HPDE6-E6E7 (cell line): ENCODE measurements around the gene ABR.

Experiments
- DNase-seq: peaks from one replicate; pipeline ENCODE4 v3.0.0; 2011; ENCODE audit warnings: missing footprints; ENCODE audit errors: extremely low spot score

Gene ABR

GRCh38 chr17:1179818-1180742 lies at the start of gene ABR:
Gene ABR, minus strand, starts transcription at chr17:1179981. Its CDS starts 254 bp downstream, at chr17:1179727.
- DNase-seq = no peak

- DNase-seq = no peak
Observed at GRCh38 chr17:1229349-1229899, 49.6 kb upstream of the ABR start.

GRCh38 chr17:1228781-1229348 lies 49.1 kb upstream of the ABR start:
- DNase-seq = no peak

GRCh38 chr17:1227917-1228780 lies 48.4 kb upstream of the ABR start:
- no peak for DNase-seq

GRCh38 chr17:1227365-1227764 lies 47.6 kb upstream of the ABR start:
- no peak for DNase-seq

- no peak for DNase-seq
Observed at GRCh38 chr17:1226308-1226707, 46.5 kb upstream of the ABR start.

- no peak for DNase-seq
Observed at GRCh38 chr17:1224330-1224729, 44.5 kb upstream of the ABR start.

GRCh38 chr17:1223662-1224061 lies 43.9 kb upstream of the ABR start:
- DNase-seq = no peak

GRCh38 chr17:1222321-1222720 lies 42.5 kb upstream of the ABR start:
- DNase-seq = no peak

- DNase-seq = no peak
Observed at GRCh38 chr17:1221209-1221608, 41.4 kb upstream of the ABR start.

GRCh38 chr17:1220346-1220745 lies 40.6 kb upstream of the ABR start:
- DNase-seq = no peak

GRCh38 chr17:1217089-1217385 lies 37.3 kb upstream of the ABR start:
- DNase-seq = no peak

- DNase-seq = no peak
Observed at GRCh38 chr17:1216217-1217088, 36.7 kb upstream of the ABR start.

- no peak for DNase-seq
Observed at GRCh38 chr17:1212946-1213345, 33.2 kb upstream of the ABR start.

- DNase-seq = no peak
Observed at GRCh38 chr17:1211287-1211686, 31.5 kb upstream of the ABR start.

GRCh38 chr17:1208966-1209365 lies 29.2 kb upstream of the ABR start:
- DNase-seq = no peak

GRCh38 chr17:1206026-1206777 lies 26.4 kb upstream of the ABR start:
- no peak for DNase-seq

GRCh38 chr17:1203967-1204291 lies 24.1 kb upstream of the ABR start:
- DNase-seq = no peak

GRCh38 chr17:1203111-1203966 lies 23.6 kb upstream of the ABR start:
- DNase-seq = peak; percentile 63

- no peak for DNase-seq
Observed at GRCh38 chr17:1202291-1202690, 22.5 kb upstream of the ABR start.
